Endodermal cell (in vitro differentiated cells): ENCODE measurements around the gene SSBP4. TPM values are rescaled to one million over a fixed set of nuclear protein-coding genes. Genes with fewer than 3 reads are reported as not detected.

ENCODE experiments used
- DNase-seq: peaks from one replicate; pipeline ENCODE4 v3.0.0-alpha.2; 2017
- H3K27ac ChIP-seq: 2 replicates; pipeline ENCODE4 v1.5.1; 2013; ENCODE audit warnings: mild to moderate bottlenecking, low read depth, low read length, moderate library complexity
- H3K27me3 ChIP-seq: 2 replicates; pipeline ENCODE4 v1.6.1; 2013; ENCODE audit warnings: mild to moderate bottlenecking, low read length, moderate library complexity; ENCODE audit not compliant: insufficient read depth, control insufficient read depth, poor library complexity, severe bottlenecking
- H3K36me3 ChIP-seq: 2 replicates; pipeline ENCODE4 v1.7.0; 2013; ENCODE audit warnings: mild to moderate bottlenecking, low read length, moderate library complexity; ENCODE audit not compliant: control insufficient read depth, insufficient read depth
- H3K4me1 ChIP-seq: one replicate; pipeline ENCODE4 v1.7.0; 2013; ENCODE audit warnings: low read length; ENCODE audit not compliant: control insufficient read depth, insufficient read depth
- H3K4me3 ChIP-seq: 2 replicates; pipeline ENCODE4 v1.5.1; 2013; ENCODE audit warnings: mild to moderate bottlenecking, low read length, moderate library complexity
- H3K9ac ChIP-seq: 2 replicates; pipeline ENCODE4 v1.6.1; 2013; ENCODE audit warnings: mild to moderate bottlenecking, low read length, moderate library complexity; ENCODE audit not compliant: poor library complexity, severe bottlenecking; ENCODE audit errors: extremely low read depth
- H3K9me3 ChIP-seq: 2 replicates; pipeline ENCODE4 v1.6.1; 2013; ENCODE audit warnings: mild to moderate bottlenecking, low read length, moderate library complexity; ENCODE audit not compliant: control insufficient read depth
- H3K27ac Mint-ChIP-seq: 2 replicates; pipeline ENCODE4 v1.8.0; 2020; ENCODE audit warnings: mixed read lengths
- H3K27me3 Mint-ChIP-seq: 2 replicates; pipeline ENCODE4 v1.8.0; 2021; ENCODE audit warnings: mild to moderate bottlenecking, mixed read lengths; ENCODE audit not compliant: insufficient read depth
- H3K36me3 Mint-ChIP-seq: 2 replicates; pipeline ENCODE4 v1.8.0; 2020; ENCODE audit warnings: low read depth, mixed read lengths
- H3K4me1 Mint-ChIP-seq: 2 replicates; pipeline ENCODE4 v1.8.0; 2020; ENCODE audit warnings: mixed read lengths
- H3K4me3 Mint-ChIP-seq: 2 replicates; pipeline ENCODE4 v1.8.0; 2020; ENCODE audit warnings: mild to moderate bottlenecking, moderate library complexity, mixed read lengths
- H3K9me3 Mint-ChIP-seq: 2 replicates; pipeline ENCODE4 v1.8.0; 2020; ENCODE audit warnings: mild to moderate bottlenecking, mixed read lengths
- WGBS, 2 experiments: methylation state at CpG; one replicate each; pipeline versions ENCODE4 v1.1.5 to v1.1.7; 2013; ENCODE audit warnings: missing lambda C conversion rate in 2 of 2, mixed read lengths in 1 of 2; ENCODE audit not compliant: insufficient coverage in 1 of 2, insufficient read length in 1 of 2; 5-methylcytosine and 5-hydroxymethylcytosine counted together
- total RNA-seq, 2 donors: library from RNA; stranded (reverse); fragmentation: NEBNext Ultra II Directional in 1 of 2; extraction: Animal tissue kit (Norgen Biotek cat#: 25700) in 1 of 2; gene quantifications; 2 replicates in 1 of 2; 3 replicates in 1 of 2; pipeline ENCODE4 v1.2.1, GENCODE V29; 2021
- TF ChIP-seq, protein P1 (sequence below): fragments of 200-600 bp; sonication (generic); conservative IDR thresholded peaks from 2 replicates; pipeline ENCODE4 v1.5.0; 2021; ENCODE audit warnings: antibody characterized with exemption, mild to moderate bottlenecking

The SSBP4 gene
- total RNA-seq, 2 donors from 2014 or later = 35.9 to 43.5 TPM

DNA sequence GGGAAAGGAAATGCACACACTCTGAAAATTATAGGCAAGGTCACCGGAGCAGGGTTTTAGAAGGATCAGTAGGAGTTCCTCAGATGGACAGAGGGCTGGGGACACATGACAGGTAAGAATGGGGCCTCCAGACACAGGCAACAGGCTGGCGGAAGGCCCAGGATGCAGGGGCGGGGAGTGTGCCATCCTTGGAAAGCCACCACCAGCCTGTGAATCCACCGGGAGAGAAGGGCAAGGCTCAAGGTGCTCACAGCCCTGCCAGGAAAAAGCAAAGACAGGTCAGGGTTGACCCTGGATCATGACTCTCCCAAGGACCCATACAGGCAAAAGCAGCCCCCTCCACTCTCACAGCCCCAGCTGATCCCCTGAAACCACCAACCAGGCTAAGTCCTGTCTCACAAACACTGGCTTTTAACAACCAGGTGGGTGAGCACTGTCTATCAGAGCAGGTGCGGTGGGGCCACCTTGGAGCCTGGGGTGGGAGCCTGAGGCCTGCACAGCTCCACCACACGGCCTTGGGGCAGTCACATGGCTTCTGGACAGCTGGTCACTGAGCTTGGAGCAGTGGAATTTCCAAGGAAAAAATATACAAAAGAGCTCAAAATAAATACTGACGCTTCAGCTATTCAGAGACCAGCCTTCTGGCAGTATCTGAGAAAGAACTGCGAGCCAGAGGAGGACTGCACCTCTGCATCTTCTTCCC is 54.0 kb downstream of the SSBP4 start:
- Mint-ChIP-seq H3K27me3 (no peaks in the 10 kb centered on the region), H3K9me3 (no peaks in the 10 kb centered on the region), H3K4me1 (peaks cover 6% of the 10 kb centered on the region), H3K27ac (no peak overlapping the region), H3K36me3 (no peaks in the 10 kb centered on the region), H3K4me3 (no peak overlapping the region)
- Histone ChIP-seq H3K27me3 (no peaks in the 10 kb centered on the region), H3K4me1 (no peaks in the 10 kb centered on the region), H3K4me3 (no peak overlapping the region), H3K9me3 (no peaks in the 10 kb centered on the region), H3K27ac (no peak overlapping the region), H3K36me3 (peaks cover 3% of the 10 kb centered on the region), H3K9ac (no peak overlapping the region)
- WGBS, 2 experiments = 86 to 89% methylated on average over 8 of the region's 8 CpGs
- no peak for DNase-seq
- TF ChIP-seq, protein P1, sequence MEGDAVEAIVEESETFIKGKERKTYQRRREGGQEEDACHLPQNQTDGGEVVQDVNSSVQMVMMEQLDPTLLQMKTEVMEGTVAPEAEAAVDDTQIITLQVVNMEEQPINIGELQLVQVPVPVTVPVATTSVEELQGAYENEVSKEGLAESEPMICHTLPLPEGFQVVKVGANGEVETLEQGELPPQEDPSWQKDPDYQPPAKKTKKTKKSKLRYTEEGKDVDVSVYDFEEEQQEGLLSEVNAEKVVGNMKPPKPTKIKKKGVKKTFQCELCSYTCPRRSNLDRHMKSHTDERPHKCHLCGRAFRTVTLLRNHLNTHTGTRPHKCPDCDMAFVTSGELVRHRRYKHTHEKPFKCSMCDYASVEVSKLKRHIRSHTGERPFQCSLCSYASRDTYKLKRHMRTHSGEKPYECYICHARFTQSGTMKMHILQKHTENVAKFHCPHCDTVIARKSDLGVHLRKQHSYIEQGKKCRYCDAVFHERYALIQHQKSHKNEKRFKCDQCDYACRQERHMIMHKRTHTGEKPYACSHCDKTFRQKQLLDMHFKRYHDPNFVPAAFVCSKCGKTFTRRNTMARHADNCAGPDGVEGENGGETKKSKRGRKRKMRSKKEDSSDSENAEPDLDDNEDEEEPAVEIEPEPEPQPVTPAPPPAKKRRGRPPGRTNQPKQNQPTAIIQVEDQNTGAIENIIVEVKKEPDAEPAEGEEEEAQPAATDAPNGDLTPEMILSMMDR = no peak

DNA sequence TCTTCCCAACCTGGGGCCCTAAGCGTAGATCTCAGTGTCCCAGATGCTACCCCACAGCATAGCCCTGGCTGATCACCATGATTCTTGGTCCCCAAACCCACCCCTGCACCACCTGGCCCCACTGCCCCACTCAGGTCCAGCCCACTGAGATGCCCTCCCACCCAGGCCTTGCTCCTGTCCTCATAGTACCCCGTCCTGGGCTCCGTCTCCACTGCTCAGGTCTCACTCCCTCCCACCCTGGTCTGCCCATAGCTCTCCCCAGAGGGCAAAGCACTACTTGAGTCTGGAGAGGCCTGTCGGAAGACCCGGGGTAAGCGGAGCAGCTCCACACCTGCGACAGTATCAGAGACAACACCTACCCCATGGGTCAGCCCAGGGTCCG is 54.5 kb downstream of the SSBP4 start:
- no peaks in the 10 kb centered on the region for H3K36me3 Mint-ChIP-seq
- WGBS, 2 experiments = 95% methylated on average over 8 of the region's 8 CpGs; no CpG with 5 or more reads in 1 of the 2 experiments
- TF ChIP-seq, protein P1 = no peak
- Histone ChIP-seq H3K4me1 (no peaks in the 10 kb centered on the region), H3K27me3 (no peaks in the 10 kb centered on the region), H3K4me3 (no peak overlapping the region), H3K9ac (no peak overlapping the region), H3K9me3 (no peaks in the 10 kb centered on the region), H3K27ac (no peak overlapping the region), H3K36me3 (peaks cover 3% of the 10 kb centered on the region)
- H3K9me3 Mint-ChIP-seq = no peaks in the 10 kb centered on the region
- no peak for DNase-seq
- no peaks in the 10 kb centered on the region for H3K27me3 Mint-ChIP-seq
- H3K27ac Mint-ChIP-seq = no peak overlapping the region
- peaks cover 6% of the 10 kb centered on the region for H3K4me1 Mint-ChIP-seq
- no peak overlapping the region for H3K4me3 Mint-ChIP-seq

DNA sequence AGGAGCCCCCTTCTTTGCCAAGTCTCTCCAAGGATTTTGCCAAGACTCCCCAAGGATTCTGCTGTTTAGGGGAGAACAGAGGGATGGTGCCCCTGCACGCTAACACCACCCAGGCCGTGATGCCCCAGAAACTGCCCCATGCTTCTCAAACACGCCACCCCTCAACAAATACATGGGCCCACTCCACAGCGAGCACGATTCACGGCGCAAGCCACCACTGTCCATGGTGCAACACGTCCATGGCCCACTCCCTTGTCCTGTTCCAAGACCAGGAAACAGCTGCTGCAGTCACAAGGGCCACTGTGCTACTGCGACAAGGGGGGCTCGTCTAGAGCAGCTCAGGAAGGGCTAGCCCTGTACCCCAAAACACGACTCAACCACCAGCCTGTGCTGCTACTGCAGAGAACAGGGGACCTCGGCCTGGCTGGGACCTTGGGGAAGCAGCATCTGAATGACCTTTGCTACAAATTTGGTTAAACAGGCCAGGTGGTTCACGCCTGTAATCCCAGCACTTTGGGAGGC is 55.2 kb downstream of the SSBP4 start:
- Mint-ChIP-seq H3K27ac (no peak overlapping the region), H3K4me3 (no peak overlapping the region), H3K27me3 (no peaks in the 10 kb centered on the region), H3K4me1 (peaks cover 4% of the 10 kb centered on the region), H3K36me3 (no peaks in the 10 kb centered on the region), H3K9me3 (no peaks in the 10 kb centered on the region)
- no peak for DNase-seq
- peaks cover 3% of the 10 kb centered on the region for H3K36me3 ChIP-seq
- no peak overlapping the region for H3K27ac ChIP-seq
- TF ChIP-seq, protein P1 = no peak
- WGBS, 2 experiments = 93 to 97% methylated on average over 8 to 13 of the region's 13 CpGs
- no peaks in the 10 kb centered on the region for H3K4me1 ChIP-seq
- no peak overlapping the region for H3K4me3 ChIP-seq
- H3K9ac ChIP-seq = no peak overlapping the region
- H3K27me3 ChIP-seq = no peaks in the 10 kb centered on the region
- H3K9me3 ChIP-seq = no peaks in the 10 kb centered on the region
